Panc1 (cell line): Measurements from ENCODE around the gene ZNF407.

Experiments used
- CTCF ChIP-seq: fragments of 450-650 bp; IDR thresholded peaks from 2 replicates; pipeline ENCODE4 v1.5.1; 2017; ENCODE audit warnings: mild to moderate bottlenecking
- POLR2AphosphoS5 ChIP-seq: IDR thresholded peaks from 2 replicates; pipeline ENCODE4 v1.6.1; 2012; ENCODE audit warnings: mild to moderate bottlenecking, low read depth, low read length, moderate library complexity
- REST ChIP-seq, 2 experiments: IDR thresholded peaks; 2 replicates each; pipeline ENCODE4 v1.6.1; 2011 to 2012; ENCODE audit warnings: low read depth in 2 of 2, control low read depth in 1 of 2, low read length in 1 of 2, mild to moderate bottlenecking in 1 of 2, moderate library complexity in 1 of 2; ENCODE audit not compliant: insufficient read depth in 1 of 2
- SIN3A ChIP-seq: IDR thresholded peaks from 2 replicates; pipeline ENCODE4 v1.6.1; 2012; ENCODE audit warnings: low read depth, mild to moderate bottlenecking, low read length, moderate library complexity, borderline replicate concordance; ENCODE audit not compliant: insufficient read depth

GRCh38 chr18:74571895-74572680, 25.6 kb upstream of the ZNF407 start:
- TF ChIP-seq CTCF = no peak
- no peak for TF ChIP-seq POLR2AphosphoS5
- TF ChIP-seq SIN3A = no peak
- no peak for TF ChIP-seq REST (IDR thresholded peaks at IDR 0.05; ENCODE audit: insufficient read depth in 1 of 2, low read depth in 2 of 2, low read length in 1 of 2)
